HFFc6 (cell line): ENCODE measurements around the gene LIPF. TPM values are rescaled to one million over a fixed set of nuclear protein-coding genes. Genes with fewer than 3 reads are reported as not detected.
"Not testable (repeated sequence)": the region's sequence is repeated elsewhere in the genome, so short reads cannot be mapped to it uniquely, and the experiment has no call there.

ENCODE experiments used
- DNase-seq: peaks from one replicate; pipeline ENCODE4 v3.0.0-alpha.2; 2018
- H3K27ac Mint-ChIP-seq: 2 replicates; pipeline ENCODE4 v1.8.0; 2020; ENCODE audit warnings: mild to moderate bottlenecking, mixed read lengths
- H3K27me3 Mint-ChIP-seq: 2 replicates; pipeline ENCODE4 v1.8.0; 2021; ENCODE audit warnings: mild to moderate bottlenecking, moderate library complexity, mixed read lengths; ENCODE audit not compliant: insufficient read depth
- H3K36me3 Mint-ChIP-seq: 2 replicates; pipeline ENCODE4 v1.8.0; 2021; ENCODE audit warnings: low read depth, mixed read lengths
- H3K4me1 Mint-ChIP-seq: 2 replicates; pipeline ENCODE4 v1.8.0; 2020; ENCODE audit warnings: low read depth, mixed read lengths
- H3K4me3 Mint-ChIP-seq: 2 replicates; pipeline ENCODE4 v1.8.0; 2020; ENCODE audit warnings: mild to moderate bottlenecking, moderate library complexity, mixed read lengths
- H3K9me3 Mint-ChIP-seq: 2 replicates; pipeline ENCODE4 v1.8.0; 2020; ENCODE audit warnings: mild to moderate bottlenecking, mixed read lengths
- total RNA-seq, 6 experiments: library from RNA; stranded (reverse); fragmentation: NEBNext Ultra II Directional; extraction: Animal tissue kit (Norgen Biotek cat#: 25700); gene quantifications; 2 replicates in 1 of 6; 3 replicates in 5 of 6; pipeline ENCODE4 v1.2.3, GENCODE V29; 2021
- TF ChIP-seq, protein P1 (sequence below): fragments of 200-600 bp; sonication (generic); IDR thresholded peaks from 2 replicates; pipeline ENCODE4 v1.5.0; 2021; ENCODE audit warnings: antibody characterized with exemption, mild to moderate bottlenecking

LIPF gene
- total RNA-seq, 6 experiments from 2014 or later = not detected

DNA sequence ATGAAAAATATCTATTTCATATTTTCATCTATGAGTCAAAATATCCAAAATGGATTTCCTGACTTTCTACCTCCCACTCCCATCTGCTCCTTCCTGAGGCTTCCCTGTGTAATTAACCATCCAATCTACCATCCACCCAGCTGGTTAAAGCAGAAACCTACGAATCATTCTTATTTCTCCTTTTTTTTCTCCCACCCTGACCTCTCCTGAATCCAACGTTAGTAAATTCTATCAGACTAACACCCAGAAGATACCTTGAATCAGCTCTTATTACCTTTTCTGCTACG, 3.7 kb upstream of the LIPF start:
- Mint-ChIP-seq H3K4me1 (peaks cover 49% of the 10 kb centered on the region), H3K9me3 (no peaks in the 10 kb centered on the region), H3K27ac (peak overlapping the region; percentile 42), H3K36me3 (no peaks in the 10 kb centered on the region; the same call in 1 of the 2 replicates), H3K4me3 (peak overlapping the region; percentile 23), H3K27me3 (no peaks in the 10 kb centered on the region)
- TF ChIP-seq, protein P1, sequence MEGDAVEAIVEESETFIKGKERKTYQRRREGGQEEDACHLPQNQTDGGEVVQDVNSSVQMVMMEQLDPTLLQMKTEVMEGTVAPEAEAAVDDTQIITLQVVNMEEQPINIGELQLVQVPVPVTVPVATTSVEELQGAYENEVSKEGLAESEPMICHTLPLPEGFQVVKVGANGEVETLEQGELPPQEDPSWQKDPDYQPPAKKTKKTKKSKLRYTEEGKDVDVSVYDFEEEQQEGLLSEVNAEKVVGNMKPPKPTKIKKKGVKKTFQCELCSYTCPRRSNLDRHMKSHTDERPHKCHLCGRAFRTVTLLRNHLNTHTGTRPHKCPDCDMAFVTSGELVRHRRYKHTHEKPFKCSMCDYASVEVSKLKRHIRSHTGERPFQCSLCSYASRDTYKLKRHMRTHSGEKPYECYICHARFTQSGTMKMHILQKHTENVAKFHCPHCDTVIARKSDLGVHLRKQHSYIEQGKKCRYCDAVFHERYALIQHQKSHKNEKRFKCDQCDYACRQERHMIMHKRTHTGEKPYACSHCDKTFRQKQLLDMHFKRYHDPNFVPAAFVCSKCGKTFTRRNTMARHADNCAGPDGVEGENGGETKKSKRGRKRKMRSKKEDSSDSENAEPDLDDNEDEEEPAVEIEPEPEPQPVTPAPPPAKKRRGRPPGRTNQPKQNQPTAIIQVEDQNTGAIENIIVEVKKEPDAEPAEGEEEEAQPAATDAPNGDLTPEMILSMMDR = no peak
- no peak for DNase-seq

GRCh38 chr10:88661018-88661417, 3.2 kb upstream of the LIPF start:
- Mint-ChIP-seq H3K4me3 (no peak overlapping the region), H3K27ac (peak overlapping the region; percentile 42), H3K9me3 (no peaks in the 10 kb centered on the region), H3K4me1 (peaks cover 49% of the 10 kb centered on the region), H3K27me3 (no peaks in the 10 kb centered on the region), H3K36me3 (no peaks in the 10 kb centered on the region)
- no peak for DNase-seq
- TF ChIP-seq, protein P1 = no peak

DNA sequence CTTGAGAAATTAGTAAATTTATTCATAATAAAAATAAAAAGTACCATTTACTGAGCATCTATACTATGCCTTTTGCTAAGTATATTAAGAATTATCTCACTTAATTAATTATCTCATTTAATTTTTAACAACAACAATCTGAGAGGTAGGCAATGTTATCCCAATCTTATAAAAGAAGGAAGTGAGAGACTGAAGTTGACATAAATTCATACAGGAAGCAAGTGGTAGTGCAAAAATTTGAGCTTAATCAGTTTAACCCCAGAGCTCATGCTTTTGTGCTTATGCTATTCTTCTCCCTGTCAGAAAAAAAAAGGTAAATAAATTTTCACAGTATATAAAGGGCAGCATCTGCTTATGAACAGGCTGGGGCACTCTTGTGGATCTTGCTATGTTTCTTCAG, 2.7 kb upstream of the LIPF start:
- no peak for DNase-seq
- Mint-ChIP-seq H3K4me1 (peaks cover 49% of the 10 kb centered on the region), H3K27me3 (no peaks in the 10 kb centered on the region), H3K27ac (no peak overlapping the region), H3K9me3 (no peaks in the 10 kb centered on the region), H3K36me3 (no peaks in the 10 kb centered on the region), H3K4me3 (no peak overlapping the region)
- TF ChIP-seq, protein P1 = no peak

DNA sequence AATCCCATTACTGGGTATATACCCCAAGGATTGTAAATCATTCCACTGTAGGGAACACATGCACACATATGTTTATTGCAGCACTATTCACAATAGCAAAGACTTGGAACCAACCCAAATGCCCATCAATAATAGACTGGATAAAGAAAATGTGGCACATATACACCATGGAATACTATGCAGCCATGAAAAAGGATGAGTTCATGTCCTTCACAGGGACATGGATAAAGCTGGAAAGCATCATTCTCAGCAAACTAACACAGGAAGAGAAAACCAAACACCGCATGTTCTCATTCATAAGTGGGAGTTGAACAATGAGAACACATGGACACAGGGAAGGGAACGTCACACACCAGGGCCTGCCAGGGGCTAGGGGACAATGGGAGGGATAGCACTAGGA, 1.1 kb upstream of the LIPF start:
- peaks cover 35% of the 10 kb centered on the region for H3K4me1 Mint-ChIP-seq
- H3K27me3 Mint-ChIP-seq, H3K27ac Mint-ChIP-seq, H3K36me3 Mint-ChIP-seq, DNase-seq, H3K4me3 Mint-ChIP-seq, H3K9me3 Mint-ChIP-seq: not testable (repeated sequence)

DNA sequence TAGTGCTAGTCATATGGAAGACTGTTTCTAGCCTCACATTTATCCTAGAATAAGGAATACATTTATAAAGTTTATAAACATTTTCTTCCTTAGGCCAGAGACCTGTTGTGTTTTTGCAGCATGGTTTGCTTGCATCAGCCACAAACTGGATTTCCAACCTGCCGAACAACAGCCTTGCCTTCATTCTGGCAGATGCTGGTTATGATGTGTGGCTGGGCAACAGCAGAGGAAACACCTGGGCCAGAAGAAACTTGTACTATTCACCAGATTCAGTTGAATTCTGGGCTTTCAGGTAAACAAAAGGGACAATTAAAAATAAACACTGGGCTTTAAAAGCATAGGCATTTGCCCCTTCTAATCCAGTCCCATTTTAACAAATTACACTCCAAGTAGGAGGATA, 4.2 kb downstream of the LIPF start:
- Mint-ChIP-seq H3K4me3 (no peak overlapping the region), H3K9me3 (no peaks in the 10 kb centered on the region), H3K27me3 (no peaks in the 10 kb centered on the region; the same call in 1 of the 2 replicates), H3K36me3 (no peaks in the 10 kb centered on the region), H3K27ac (no peak overlapping the region), H3K4me1 (peaks cover 9% of the 10 kb centered on the region; the same call in 1 of the 2 replicates)
- TF ChIP-seq, protein P1 = no peak
- no peak for DNase-seq

DNA sequence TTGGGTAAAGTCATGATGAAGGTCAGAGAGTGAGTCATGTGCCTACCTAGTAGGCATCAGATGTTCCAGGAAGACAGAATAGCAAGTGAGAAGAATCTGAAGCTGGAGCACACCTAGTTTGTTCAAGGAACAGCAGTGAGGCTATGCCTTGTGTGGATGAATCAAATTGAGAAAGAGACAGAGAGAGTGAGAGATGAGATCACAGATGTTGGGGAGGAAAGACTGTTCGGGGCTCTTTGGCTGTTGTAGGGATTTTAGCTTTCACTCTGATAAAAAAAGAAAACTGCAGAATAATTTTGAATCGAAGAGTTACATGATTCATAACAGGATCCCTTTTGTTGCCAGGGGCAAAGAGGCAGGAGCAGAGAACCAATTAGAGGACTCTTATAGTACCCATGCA, 6.3 kb downstream of the LIPF start:
- H3K4me3 Mint-ChIP-seq = no peak overlapping the region
- no peaks in the 10 kb centered on the region for H3K36me3 Mint-ChIP-seq
- peaks cover 9% of the 10 kb centered on the region; the same call in 1 of the 2 replicates for H3K4me1 Mint-ChIP-seq
- no peaks in the 10 kb centered on the region for H3K9me3 Mint-ChIP-seq
- H3K27me3 Mint-ChIP-seq = no peaks in the 10 kb centered on the region; the same call in 1 of the 2 replicates
- H3K27ac Mint-ChIP-seq = no peak overlapping the region
- TF ChIP-seq, protein P1 = no peak
- DNase-seq = no peak
